ENCODE results near the gene ARL13B. TPM values are rescaled to one million over a fixed set of nuclear protein-coding genes. Genes with fewer than 3 reads are reported as not detected.

The ARL13B gene
- total and polyA plus RNA-seq, 2 of the 8 experiments (the other 6 are each of a cell fraction or from before 2014, with no cell fraction given): 1.5 to 12.7 TPM

- Histone ChIP-seq H3K79me1 (ENCODE audit: low read depth, low read length) (no peaks in the 10 kb centered on the region), H3K36me3 (ENCODE audit: control insufficient read depth in 2 of 4, insufficient read depth in 4 of 4, low read length in 3 of 4) (no peaks in the 10 kb centered on the region), H3K79me2 (ENCODE audit: control insufficient read depth in 1 of 2, insufficient read depth in 2 of 2, low read length in 2 of 2) (no peaks in the 10 kb centered on the region), H2BK5ac (ENCODE audit: low read depth, low read length) (no peak overlapping the region), H3K14ac (ENCODE audit: insufficient read length) (no peak overlapping the region), H3K9ac (replicated peaks in 1 of 4; ENCODE audit: extremely low read depth in 1 of 4, low read depth in 3 of 4, low read length in 3 of 4) (no peak overlapping the region), H2AFZ (ENCODE audit: low read length) (no peak overlapping the region), H3K23ac (ENCODE audit: insufficient read length) (no peak overlapping the region), H3K23me2 (ENCODE audit: low read depth, low read length) (peaks cover 10% of the 10 kb centered on the region), H2BK12ac (ENCODE audit: low read depth, low read length) (no peak overlapping the region), H4K5ac (ENCODE audit: insufficient read length, low read depth, low read length) (no peak overlapping the region), H2BK15ac (ENCODE audit: low read length) (no peak overlapping the region), H3K4me1 (replicated peaks in 1 of 4; ENCODE audit: control insufficient read depth in 3 of 4, insufficient read depth in 4 of 4, low read length in 3 of 4) (no peaks in the 10 kb centered on the region; a peak in 1 of 7 replicates), H4K20me1 (replicated peaks in 1 of 2; ENCODE audit: control insufficient read depth in 1 of 2, insufficient read depth in 2 of 2, low read length in 2 of 2) (no peaks in the 10 kb centered on the region), H3K27ac (ENCODE audit: low read depth, low read length) (no peak overlapping the region), H2AK5ac (ENCODE audit: low read depth, low read length) (no peak overlapping the region), H2BK20ac (ENCODE audit: low read length) (no peak overlapping the region), H3K4me2 (ENCODE audit: insufficient read depth in 1 of 2, low read depth in 2 of 2, low read length in 2 of 2) (no peak overlapping the region), H3K9me3 (ENCODE audit: insufficient read depth in 2 of 2, low read depth in 1 of 2, low read length in 1 of 2) (no peaks in the 10 kb centered on the region; a peak in 1 of 4 replicates), H3K4me3 (ENCODE audit: extremely low read depth in 1 of 4, insufficient read depth in 2 of 4, low read depth in 3 of 4, low read length in 4 of 4) (no peak overlapping the region), H3K27me3 (replicated peaks in 1 of 4; ENCODE audit: control insufficient read depth in 3 of 4, extremely low read depth in 1 of 4, insufficient read depth in 3 of 4, low read length in 3 of 4) (peaks cover 2 to 7% (median 4%) of the 10 kb centered on the region in 4 experiments; a peak in 5 of 7 replicates), H3K18ac (ENCODE audit: extremely low read depth, low read length) (no peak overlapping the region), H3K4ac (replicated peaks; ENCODE audit: insufficient read length, low read depth, low read length) (no peak overlapping the region), H2BK120ac (replicated peaks; ENCODE audit: low read depth, low read length) (no peak overlapping the region), H3K56ac (replicated peaks; ENCODE audit: insufficient read length, low read depth, low read length) (no peak overlapping the region), H4K8ac (ENCODE audit: extremely low read depth, insufficient read depth, low read length) (no peak overlapping the region), H4K91ac (replicated peaks; ENCODE audit: insufficient read length, low read length) (no peak overlapping the region)
- ChIA-PET POLR2A (ENCODE audit: partially characterized antibody) (no interaction called here), CTCF (ENCODE audit: partially characterized antibody) (no interaction called here)
- 63% methylated on average over 3 of the region's 3 CpGs; no CpG with 5 or more reads in 1 of the 2 experiments for WGBS, 2 experiments (ENCODE audit: extremely low coverage in 1 of 2, insufficient coverage in 1 of 2, insufficient read length in 1 of 2, insufficient replicate concordance in 2 of 2, low coverage in 1 of 2, low lambda C conversion rate in 2 of 2, missing lambda C conversion rate in 1 of 2)
- FAIRE-seq (no peak), DNase-seq (ENCODE audit: low read depth in 1 of 2, low spot score in 2 of 2) (no peak)
- TF ChIP-seq, protein P1, sequence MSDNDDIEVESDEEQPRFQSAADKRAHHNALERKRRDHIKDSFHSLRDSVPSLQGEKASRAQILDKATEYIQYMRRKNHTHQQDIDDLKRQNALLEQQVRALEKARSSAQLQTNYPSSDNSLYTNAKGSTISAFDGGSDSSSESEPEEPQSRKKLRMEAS (IDR thresholded peaks at IDR 0.05): no peak
These were observed 10.5 kb upstream of the ARL13B start for GRCh38 chr3:93969443-93969842.
